Medulla oblongata (tissue), 1 donor: ENCODE results near the gene PRR16.
"Not testable (repeated sequence)": the region's sequence is repeated elsewhere in the genome, so short reads cannot be mapped to it uniquely, and the experiment has no call there.

Experiments used
- DNase-seq: peaks from one replicate; pipeline ENCODE4 v3.0.0-alpha.2; 2015; ENCODE audit errors: extremely low spot score

PRR16 gene

DNA sequence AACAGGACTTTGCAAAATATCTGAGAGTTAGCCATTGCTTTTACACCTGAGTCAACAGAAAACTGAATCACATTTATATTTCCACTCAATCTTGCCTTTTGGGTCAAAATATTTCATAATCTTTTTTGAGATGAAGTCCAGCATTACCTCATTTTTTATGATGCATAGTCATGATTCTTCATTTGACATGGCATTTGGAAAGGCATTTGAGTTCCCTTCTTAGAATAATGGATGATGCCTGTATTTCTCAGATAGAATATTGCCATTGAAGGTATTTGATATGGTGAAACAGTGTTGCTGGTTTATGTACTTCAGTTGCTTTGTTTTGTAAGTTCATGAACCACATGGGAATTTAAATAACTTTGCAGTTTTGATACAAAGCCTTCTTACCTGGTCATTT is 180.4 kb downstream of the PRR16 start:
- no peak for DNase-seq

DNA sequence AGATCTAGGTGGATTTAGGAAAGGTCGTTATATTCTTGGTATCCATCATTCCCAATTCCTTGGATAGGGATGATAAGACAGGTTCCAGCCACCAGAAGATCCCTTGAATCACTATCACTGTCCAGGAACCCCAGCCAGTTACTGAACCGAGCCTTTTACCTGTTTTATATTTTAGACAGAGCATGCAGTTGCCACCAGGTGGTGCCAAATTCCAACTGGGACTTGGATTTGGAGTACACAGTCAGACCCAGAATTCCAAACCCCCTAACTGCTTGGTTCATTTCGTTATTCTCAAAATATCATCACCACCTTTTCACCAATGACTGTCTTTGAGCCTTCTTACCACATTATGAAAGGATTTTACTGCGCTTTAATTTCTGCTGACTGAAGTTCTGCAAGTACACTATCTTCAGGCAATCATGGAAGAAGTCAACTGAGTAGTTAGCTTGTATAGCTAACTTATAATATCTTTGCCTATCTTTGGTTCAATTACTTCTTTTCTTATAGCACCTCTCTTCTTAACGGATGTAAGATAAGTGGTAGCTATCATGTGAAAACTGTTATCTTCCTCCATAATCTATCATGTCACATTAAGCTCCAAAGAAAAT is 191.8 kb downstream of the PRR16 start:
- peak; percentile 27 for DNase-seq

DNA sequence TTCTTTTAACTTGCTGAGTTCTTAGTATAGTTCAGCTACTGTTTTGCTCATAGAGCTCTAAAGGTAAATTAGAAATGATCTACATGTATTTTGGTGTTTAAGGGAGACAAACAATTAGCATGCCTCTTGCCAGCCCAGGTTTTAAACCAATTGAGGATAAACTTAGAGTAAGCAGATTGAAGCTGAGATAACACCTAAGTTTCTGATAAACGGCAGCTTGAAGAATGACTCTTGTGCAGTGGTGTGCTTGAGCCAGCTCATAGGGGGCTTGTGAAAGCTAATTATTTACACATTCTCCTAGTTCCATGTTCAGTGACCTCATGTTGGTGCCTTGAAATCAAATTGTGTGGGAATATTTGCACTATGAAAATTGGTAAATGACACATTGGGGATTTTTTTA is 193.0 kb downstream of the PRR16 start:
- DNase-seq = no peak

DNA sequence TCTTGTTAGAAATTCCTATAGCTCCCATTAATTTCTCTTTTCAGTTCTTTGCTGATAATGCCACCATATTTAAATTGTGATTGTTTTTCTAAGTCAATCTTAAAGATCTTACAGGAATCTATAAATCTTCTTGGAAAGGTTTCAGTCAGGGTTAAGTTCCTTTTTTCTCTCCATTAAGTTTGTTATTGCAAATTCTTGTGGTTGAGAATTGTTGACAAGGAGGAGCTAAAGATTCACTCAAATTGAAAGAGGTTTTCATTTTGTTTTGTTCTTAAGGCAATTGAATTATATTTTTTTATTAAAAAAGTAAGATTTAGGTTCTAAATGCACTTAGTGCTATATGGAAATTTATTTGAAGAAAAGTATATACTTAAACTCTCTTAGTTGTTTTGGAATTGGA is 213.4 kb downstream of the PRR16 start:
- no peak for DNase-seq

DNA sequence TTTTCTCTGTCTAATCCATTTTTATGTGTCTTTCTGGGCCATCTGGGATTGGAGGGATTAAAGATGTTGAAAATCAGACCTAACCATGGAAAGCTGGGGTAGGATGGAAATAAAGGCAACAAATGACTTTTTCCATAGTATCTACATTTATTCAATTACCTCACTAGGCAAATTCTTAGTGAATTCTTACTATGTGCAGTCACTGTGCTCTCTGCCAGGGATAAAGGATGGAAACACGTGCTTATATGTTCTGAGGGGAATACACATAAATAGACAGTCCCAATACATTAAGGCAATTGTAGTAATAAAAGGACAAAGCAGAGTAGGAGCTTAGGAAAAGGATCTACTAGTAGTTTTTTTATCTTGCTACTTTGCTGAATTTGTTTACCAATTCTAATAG is 214.2 kb downstream of the PRR16 start:
- DNase-seq = no peak

DNA sequence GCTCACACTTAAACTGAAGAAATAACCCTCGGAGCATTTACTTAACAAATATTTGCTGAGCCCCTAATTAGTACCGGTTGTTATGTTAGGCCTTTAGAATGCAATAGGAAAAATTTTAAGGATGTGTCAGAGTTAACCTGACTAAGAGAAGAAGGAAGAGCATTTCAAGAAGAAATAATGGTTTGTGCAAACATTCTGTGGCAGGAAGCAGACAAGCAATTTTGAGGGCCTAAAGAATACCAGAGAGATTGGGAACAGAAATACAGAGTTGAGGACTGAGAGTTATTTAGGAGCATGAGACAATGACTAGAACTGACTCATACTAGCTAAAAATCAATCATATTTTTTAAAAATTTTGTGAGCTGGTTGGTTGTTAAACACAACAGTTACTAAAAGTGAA is 218.8 kb downstream of the PRR16 start:
- DNase-seq = no peak

DNA sequence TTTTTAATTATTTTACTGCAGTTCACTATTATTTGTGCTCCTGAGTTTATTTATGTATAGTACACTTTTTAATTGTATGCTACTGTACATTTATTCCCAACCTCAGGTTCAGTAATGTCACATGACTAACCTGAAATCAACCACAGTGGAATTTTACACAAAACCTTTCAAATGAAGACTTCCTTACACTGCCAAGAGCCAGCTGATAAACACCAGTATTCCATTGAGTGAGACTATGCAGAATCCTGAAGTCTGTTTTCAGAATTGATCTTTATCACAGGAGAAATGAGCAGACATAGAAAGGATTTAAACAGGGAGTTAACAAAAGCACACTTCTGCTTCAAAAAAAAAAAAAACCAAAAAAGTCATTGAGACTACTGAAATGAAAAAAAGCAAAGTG is 219.5 kb downstream of the PRR16 start:
- no peak for DNase-seq

DNA sequence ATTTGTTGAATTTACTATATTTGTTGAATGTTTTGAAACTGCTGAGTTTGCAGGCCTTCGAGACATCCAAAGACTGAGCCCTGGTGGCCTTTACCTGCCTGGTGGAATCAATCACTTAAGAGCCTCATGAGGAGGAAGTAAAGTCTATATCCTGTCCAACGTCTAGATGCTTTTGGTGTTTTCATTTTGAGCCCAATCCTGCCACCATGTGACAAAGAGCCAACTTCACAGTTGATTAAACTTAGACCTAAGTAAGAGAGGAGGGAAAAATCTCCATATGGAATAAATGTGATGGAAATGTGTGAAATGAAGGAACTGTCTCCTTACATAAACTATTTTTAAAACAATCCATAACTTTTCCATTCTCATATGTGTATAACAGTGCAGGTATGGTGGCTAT is 220.1 kb downstream of the PRR16 start:
- DNase-seq = no peak

DNA sequence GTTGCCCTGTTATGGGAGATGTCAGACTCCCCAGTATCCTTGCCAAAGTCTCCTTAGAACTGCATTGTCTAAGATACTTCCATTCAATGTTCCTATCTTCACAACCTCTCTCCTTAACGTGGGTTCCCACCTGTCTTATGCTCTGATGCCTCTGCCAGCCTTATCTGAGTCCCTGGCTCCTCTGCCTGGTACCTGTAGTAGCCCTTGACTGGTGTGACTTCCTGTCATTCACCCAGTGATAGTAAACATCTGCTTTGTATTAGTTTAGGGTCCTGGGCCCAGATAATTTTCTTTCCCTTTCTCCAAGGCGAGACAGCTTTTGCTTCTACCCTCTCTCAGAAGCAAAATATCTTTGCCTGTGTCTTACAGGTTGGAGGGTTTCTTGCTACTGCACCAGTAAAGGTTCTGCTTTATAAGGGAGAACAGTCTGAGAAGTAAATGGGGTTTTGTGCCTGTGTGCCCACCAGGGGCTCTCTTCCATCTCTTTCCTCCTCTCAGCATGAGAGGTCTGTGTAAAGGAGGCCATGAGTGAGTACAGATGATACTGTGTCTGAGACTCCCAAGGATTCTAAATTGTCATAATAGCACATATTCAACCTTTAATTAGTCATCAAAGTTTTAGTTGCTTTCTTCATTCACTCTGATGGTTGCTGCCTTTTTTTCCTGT is 220.8 kb downstream of the PRR16 start:
- no peak for DNase-seq

DNA sequence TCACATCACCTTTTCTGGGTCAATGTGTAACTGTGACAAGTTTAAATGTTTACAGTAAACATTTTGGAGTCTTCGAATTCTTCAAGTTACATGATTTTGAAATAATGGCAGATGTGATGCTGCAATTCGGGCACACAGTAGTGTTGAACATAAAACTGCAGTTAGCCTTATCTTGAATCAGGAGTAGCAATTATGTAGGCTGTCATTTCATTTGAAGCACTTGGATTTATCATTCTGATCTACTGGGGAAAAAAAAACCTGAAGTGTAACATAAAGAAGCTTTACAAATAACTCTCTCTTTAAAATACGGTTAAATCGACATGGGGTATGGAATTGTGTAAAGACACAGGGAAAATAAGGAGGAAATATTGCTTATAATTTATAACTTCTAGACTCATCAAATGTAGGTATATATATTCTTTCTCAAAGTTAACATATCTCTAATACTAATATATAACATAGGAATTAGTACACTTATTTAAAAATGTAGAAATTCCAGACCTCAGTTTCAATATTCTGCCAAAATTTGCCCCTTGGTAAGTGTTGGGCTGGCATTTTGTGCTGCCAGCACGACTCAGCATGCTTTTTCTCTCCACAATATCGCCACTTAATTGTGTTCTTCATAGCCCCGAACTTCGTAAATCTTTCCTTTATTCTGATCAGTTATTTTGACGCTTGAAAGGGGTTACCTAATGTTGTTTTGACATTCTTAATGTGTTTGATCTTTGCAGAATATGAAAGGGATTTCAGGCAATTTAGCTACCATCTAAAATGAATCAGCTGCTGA is 226.7 kb downstream of the PRR16 start:
- no peak for DNase-seq

DNA sequence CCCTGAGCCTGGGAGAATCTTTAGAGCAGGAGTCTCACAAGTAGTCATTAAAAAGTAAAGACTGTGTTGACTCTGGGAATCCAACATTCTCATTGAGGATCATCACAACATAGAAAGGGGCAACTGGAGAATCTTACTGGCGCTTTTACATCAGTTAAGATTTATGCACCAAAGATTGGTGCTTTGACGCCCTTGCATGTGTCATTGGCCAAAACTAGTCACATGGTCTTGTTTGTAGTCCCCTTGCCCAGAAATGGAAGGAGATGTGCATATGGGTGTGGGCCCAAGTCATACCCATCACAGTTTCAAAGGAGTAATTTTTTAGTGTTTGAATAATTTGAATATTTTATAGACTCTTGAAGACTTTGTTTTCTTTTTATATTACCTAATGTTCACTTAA is 228.2 kb downstream of the PRR16 start:
- DNase-seq = no peak

DNA sequence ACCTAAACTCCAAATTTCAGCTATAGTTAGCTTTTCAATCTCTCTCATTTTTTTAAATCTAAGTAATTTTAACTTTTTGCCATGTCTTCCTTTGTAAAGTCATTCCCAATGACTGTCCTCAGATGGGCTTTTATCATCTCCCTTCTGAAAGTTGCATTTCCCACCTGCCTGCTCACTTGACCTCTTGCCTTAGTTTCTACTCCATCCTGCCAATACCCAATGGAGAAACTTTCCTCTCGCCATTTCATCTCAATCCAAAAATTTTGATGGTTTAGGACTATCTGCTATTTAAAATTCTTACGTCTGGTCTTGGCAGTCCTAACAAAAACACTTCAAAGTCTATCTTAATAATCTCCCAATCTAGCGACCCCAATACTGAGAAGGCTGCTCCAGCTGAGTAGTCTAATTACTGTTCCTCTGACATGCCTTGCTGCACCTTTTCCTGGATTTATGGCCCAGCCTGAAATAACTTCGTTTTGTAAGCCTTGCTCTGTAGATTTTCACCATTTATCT is 231.3 kb downstream of the PRR16 start:
- no peak for DNase-seq

DNA sequence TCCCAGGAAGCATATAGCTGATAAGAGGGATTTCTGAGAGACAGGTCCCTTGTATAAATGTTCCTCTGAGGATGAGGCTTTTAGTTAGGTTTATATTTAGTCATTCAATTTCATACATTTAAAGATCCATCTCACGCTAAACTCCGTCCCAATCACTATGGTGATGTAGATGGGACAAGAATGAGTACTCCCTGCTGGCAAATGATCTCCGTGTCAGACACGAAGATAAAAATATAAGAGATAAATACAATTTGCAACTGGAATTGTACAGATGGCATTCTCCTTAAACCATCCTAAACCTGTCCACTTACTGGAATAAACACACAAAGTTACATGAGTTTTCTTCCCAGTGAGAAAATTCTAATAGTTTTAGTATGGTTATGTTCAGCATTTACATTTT is 233.0 kb downstream of the PRR16 start:
- no peak for DNase-seq

DNA sequence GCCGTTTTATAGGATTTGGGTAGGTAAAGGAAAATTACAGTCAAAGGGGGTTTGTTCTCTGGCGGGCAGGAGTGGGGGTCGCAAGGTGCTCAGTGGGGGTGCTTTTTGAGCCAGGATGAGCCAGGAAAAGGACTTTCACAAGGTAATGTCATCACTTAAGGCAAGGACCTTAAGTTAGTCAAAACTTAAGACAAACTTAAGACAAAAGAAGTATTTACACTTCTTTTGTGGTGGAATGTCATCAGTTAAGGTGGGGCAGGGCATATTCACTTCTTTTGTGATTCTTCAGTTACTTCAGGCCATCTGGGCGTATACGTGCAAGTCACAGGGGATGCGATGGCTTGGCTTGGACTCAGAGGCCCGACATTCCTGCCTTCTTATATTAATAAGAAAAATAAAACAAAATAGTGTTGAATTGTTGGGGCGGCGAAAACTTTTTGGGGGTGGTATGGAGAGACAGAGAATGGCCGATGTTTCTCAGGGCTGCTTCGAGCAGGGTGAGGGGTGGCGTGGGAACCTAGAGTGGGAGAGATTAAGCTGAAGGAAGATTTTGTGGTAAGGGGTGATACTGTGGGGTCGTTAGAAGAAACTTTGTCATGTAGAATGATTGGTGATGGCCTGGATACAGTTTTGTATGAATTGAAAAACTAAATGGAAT is 233.7 kb downstream of the PRR16 start:
- DNase-seq = not testable (repeated sequence)

DNA sequence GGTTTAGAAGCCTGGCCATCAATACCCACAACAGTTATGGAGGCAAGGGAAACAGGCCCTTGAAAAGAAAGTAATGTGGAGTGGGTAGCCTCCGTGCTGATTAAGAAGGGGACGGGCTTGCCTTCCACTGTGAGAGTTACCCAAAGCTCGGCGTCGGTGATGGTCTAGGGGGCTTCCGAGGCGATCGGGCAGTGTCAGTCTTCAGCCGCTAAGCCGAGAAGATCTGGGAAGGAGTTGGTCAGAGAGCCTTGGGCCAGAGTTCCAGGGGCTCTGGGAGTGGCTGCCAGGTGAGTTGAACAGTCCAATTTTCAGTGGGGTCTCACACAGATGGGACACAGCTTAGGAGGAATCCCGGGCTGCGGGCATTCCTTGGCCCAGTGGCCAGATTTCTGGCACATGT is 236.6 kb downstream of the PRR16 start:
- not testable (repeated sequence) for DNase-seq

DNA sequence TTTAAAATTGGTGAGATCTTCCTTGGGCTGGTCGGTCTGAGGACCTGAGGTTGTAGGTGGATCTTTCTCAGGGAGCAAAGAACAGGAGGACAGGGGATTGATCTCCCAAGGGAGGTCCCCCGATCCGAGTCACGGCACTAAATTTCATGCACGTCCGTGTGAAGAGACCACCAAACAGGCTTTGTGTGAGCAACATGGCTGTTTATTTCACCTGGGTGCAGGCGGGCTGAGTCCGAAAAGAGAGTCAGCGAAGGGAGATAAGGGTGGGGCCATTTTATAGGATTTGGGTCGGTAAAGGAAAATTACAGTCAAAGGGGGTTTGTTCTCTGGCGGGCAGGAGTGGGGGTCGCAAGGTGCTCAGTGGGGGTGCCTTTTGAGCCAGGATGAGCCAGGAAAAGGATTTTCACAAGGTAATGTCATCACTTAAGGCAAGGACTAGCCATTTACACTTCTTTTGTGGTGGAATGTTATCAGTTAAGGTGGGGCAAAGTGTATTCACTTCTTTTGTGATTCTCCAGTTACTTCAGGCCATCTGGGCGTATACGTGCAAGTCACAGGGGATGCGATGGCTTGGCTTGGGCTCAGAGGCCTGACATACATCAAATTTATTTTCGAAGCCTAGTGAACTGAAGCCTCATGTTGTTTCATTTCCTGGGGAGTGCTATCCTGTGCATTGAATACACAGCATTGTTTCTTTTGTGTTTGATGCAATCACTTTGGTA is 238.9 kb downstream of the PRR16 start:
- not testable (repeated sequence) for DNase-seq

DNA sequence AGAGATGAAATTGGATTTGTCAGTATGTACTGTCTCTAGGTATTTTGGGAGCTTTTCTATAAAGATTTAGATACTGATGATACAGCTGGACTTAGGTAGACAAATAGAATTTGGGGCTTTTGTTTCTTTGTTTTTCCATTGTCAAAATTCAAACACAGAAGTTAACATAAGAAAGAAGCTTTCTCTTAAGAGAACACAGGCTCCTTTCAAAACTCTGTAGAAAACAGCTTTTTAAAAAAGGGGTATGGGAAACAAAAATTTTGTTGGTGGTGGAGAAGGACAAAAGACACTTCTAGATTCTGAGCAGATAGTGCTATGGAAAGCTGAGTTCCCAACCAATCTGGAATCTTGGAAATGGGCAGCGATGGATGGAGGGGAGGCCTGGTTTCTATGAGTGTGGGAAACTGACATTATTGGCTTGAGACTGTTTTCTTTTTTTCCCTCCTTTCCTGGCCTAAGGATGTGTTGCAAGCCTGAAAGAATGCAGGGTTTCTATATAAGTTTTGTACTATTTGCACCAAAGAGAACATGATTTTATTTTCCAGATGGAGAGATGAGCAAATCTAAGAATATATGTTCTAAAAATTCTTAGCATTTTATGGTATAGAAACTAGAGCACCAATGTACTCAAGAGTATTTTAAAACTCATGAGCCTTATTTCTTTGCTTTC is 240.0 kb downstream of the PRR16 start:
- no peak for DNase-seq

DNA sequence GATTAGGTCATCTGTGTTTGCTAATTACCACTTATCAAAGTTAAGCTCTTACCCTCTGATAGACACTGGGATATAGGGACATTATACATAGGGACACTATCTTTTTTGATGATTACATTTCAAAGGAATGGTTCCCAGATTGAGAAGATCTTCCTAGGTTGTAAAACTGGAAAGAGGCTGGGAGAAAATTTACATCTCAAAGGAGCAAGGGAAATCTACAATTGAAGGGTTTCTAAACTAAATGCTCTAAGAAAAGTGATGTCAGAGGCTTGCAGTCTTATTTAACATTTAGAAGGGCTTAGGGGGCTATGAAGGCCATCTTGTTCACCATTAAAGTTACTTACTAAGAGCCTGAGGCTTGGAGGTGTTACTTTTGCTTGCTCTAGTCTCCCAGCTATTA is 242.8 kb downstream of the PRR16 start:
- DNase-seq = no peak

DNA sequence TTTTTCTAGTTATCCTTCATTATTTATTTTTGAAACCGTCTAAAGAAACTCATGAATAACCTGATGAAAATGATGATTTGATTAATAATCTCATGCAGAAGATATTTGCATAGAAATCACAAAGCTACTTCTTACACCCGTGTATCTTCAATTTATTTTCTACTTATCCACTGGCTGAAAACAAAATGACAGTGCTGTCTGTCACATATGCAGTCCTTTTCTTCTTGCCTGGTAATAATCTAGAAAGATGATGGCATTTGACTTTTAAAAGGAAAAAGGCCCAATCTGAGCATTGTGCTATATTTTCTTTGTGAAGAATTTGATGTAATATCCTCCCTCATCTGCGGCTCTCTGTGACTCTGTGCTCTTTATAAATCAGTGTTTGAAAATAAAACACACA is 253.3 kb downstream of the PRR16 start:
- DNase-seq = no peak

DNA sequence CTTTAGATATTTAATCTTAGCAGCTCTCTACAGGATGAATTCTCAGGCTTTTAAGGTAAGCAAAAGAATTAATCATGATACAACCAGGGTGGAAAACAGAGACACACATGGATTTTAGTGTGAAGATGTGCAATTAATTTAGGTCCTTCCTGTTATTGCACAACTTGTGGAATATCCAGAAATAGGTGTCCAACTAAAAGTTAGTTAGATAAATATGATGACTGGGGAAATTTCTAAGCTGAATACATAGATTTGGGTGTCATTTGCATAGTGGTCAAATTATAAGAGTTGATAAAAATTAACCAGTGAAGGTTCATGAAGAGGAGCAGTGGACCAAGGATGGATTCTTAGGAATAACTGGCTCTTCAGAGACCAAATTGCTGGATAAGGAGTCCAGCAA is 266.1 kb downstream of the PRR16 start:
- DNase-seq = no peak

DNA sequence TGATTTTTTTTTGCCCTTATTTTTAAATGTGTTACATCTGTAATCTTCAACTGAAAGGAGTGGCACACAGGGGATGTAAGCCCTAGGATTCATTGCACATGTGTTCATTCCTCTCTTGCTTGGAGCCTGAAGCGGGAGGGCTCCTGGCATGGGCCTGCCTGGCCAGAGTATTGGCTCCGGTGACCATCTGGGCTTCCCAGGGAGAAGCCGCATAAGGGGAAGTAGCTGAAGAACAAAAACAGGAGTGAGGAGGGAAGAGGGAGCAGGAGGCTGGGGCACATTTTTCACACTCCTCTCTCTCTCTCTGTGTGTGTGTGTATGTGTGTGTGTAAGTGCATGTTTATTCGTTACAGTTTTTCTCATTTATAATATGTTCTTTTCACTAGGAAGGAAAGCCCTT is 269.9 kb downstream of the PRR16 start:
- DNase-seq = no peak
